Mesenchymal stem cell (in vitro differentiated cells and primary cell): ENCODE data around the gene IKZF1.

Experiments used
- DNase-seq: peaks from one replicate; pipeline ENCODE4 v3.0.0-alpha.2; 2013
- H2AFZ ChIP-seq: one replicate; pipeline ENCODE4 v1.6.1; 2013; ENCODE audit warnings: low read depth, mild to moderate bottlenecking, control low read depth, inconsistent platforms, low read length, moderate library complexity
- H2AK5ac ChIP-seq: 2 replicates; pipeline ENCODE4 v1.6.1; 2013; ENCODE audit warnings: low read length, moderate library complexity, mild to moderate bottlenecking, inconsistent platforms; ENCODE audit not compliant: severe bottlenecking
- H2BK120ac ChIP-seq: one replicate; pipeline ENCODE4 v1.6.1; 2013; ENCODE audit warnings: low read depth, mild to moderate bottlenecking, inconsistent platforms, low read length, moderate library complexity
- H2BK12ac ChIP-seq, 2 experiments: one replicate each; pipeline ENCODE4 v1.6.1; 2013; ENCODE audit warnings: inconsistent platforms in 2 of 2, low read length in 2 of 2, mild to moderate bottlenecking in 2 of 2, moderate library complexity in 2 of 2, control low read depth in 1 of 2
- H2BK15ac ChIP-seq: one replicate; pipeline ENCODE4 v1.6.1; 2013; ENCODE audit warnings: mild to moderate bottlenecking, low read depth, inconsistent platforms; ENCODE audit not compliant: poor library complexity, severe bottlenecking
- H2BK5ac ChIP-seq: 2 replicates; pipeline ENCODE4 v1.6.1; 2013; ENCODE audit warnings: low read depth, mild to moderate bottlenecking, low read length, control low read depth, inconsistent platforms; ENCODE audit not compliant: poor library complexity, severe bottlenecking
- H3K14ac ChIP-seq, 2 experiments: one replicate each; pipeline ENCODE4 v1.6.1; 2013; ENCODE audit warnings: inconsistent platforms in 2 of 2, low read length in 2 of 2, control low read depth in 1 of 2, mild to moderate bottlenecking in 1 of 2, moderate library complexity in 1 of 2
- H3K18ac ChIP-seq, 2 experiments: one replicate each; pipeline ENCODE4 v1.6.1; 2013; ENCODE audit warnings: inconsistent platforms in 2 of 2, low read length in 2 of 2, control low read depth in 1 of 2, low read depth in 1 of 2, mild to moderate bottlenecking in 1 of 2
- H3K23ac ChIP-seq, 2 experiments: one replicate each; pipeline ENCODE4 v1.6.1; 2013; ENCODE audit warnings: inconsistent platforms in 2 of 2, low read length in 2 of 2, mild to moderate bottlenecking in 2 of 2, moderate library complexity in 2 of 2, control low read depth in 1 of 2
- H3K27ac ChIP-seq: 2 replicates; pipeline ENCODE4 v1.5.1; 2013; ENCODE audit warnings: mild to moderate bottlenecking, moderate library complexity, low read length, control low read depth, inconsistent platforms; ENCODE audit not compliant: poor library complexity, severe bottlenecking
- H3K27me3 ChIP-seq, 2 experiments: 2 replicates each; pipeline versions ENCODE4 v1.6.1 to v1.7.0; 2013; ENCODE audit warnings: low read length in 2 of 2, mild to moderate bottlenecking in 2 of 2, moderate library complexity in 2 of 2, control low read depth in 1 of 2, inconsistent platforms in 1 of 2; ENCODE audit not compliant: control insufficient read depth in 1 of 2, insufficient read depth in 1 of 2
- H3K36me3 ChIP-seq, 2 experiments: 2 replicates each; pipeline versions ENCODE4 v1.6.1 to v1.7.0; 2013; ENCODE audit warnings: low read length in 2 of 2, control low read depth in 1 of 2, inconsistent platforms in 1 of 2, low read depth in 1 of 2, mild to moderate bottlenecking in 1 of 2; ENCODE audit not compliant: insufficient read depth in 2 of 2, control insufficient read depth in 1 of 2
- H3K4ac ChIP-seq, 2 experiments: one replicate each; pipeline ENCODE4 v1.6.1; 2013; ENCODE audit warnings: inconsistent platforms in 2 of 2, low read length in 2 of 2, mild to moderate bottlenecking in 2 of 2, moderate library complexity in 2 of 2, control low read depth in 1 of 2, low read depth in 1 of 2
- H3K4me1 ChIP-seq: 2 replicates; pipeline ENCODE4 v1.6.1; 2013; ENCODE audit warnings: low read depth, low read length, control low read depth; ENCODE audit not compliant: control insufficient read depth, insufficient read depth
- H3K4me2 ChIP-seq: 2 replicates; pipeline ENCODE4 v1.6.1; 2013; ENCODE audit warnings: low read length, mild to moderate bottlenecking, inconsistent platforms; ENCODE audit not compliant: poor library complexity, severe bottlenecking
- H3K4me3 ChIP-seq, 2 experiments: 2 replicates each; pipeline versions ENCODE4 v1.5.1 to v1.7.0; 2013; ENCODE audit warnings: low read length in 2 of 2, mild to moderate bottlenecking in 2 of 2, control low read depth in 1 of 2, low read depth in 1 of 2; ENCODE audit not compliant: insufficient read depth in 1 of 2
- H3K79me1 ChIP-seq: replicated peaks from 2 replicates; pipeline ENCODE4 v1.6.1; 2013; ENCODE audit warnings: mild to moderate bottlenecking, control low read depth, low read length, inconsistent platforms; ENCODE audit not compliant: poor library complexity, severe bottlenecking
- H3K9ac ChIP-seq: 2 replicates; pipeline ENCODE4 v1.7.0; 2013; ENCODE audit warnings: mild to moderate bottlenecking, low read length, moderate library complexity
- H3K9me3 ChIP-seq: 2 replicates; pipeline ENCODE4 v1.7.0; 2013; ENCODE audit warnings: mild to moderate bottlenecking, low read length; ENCODE audit not compliant: control insufficient read depth
- H4K8ac ChIP-seq: one replicate; pipeline ENCODE4 v1.6.1; 2013; ENCODE audit warnings: inconsistent platforms, mild to moderate bottlenecking, low read length, moderate library complexity
- H4K91ac ChIP-seq: one replicate; pipeline ENCODE4 v1.6.1; 2013; ENCODE audit warnings: mild to moderate bottlenecking, low read length, inconsistent platforms
- WGBS: methylation state at CpG from one replicate; pipeline ENCODE4 v1.1.7; 2013; ENCODE audit warnings: mixed read lengths; 5-methylcytosine and 5-hydroxymethylcytosine counted together

Gene IKZF1

DNA sequence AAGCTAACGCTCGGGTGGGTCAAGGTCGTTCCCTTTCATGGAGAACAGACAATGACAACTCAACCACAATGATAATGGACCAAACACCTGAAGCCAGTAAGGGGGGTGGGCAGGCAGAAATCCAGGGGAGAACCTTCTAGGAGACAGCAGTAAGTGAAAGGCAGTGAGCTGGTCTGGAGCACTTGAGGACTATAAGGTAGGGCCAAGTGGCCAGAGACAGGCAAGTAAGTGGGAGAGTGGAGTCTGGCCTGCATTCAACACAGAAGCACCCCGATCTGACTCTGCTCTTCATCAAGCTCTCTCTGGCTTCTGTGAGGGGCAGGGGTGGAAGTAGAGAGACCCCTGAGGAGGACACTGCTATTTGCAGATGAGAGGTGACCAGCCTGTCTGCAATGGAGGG, 7.7 kb upstream of the IKZF1 start:
- no peak overlapping the region for H2AFZ ChIP-seq
- no peak overlapping the region for H2BK120ac ChIP-seq
- H2BK5ac ChIP-seq, result no peak overlapping the region
- H3K27me3 ChIP-seq, result peaks cover 21 to 22% of the 10 kb centered on the region in 2 experiments
- no peaks in the 10 kb centered on the region for H3K79me1 ChIP-seq
- no peak overlapping the region for H3K23ac ChIP-seq
- no peak overlapping the region for H3K9ac ChIP-seq
- H3K14ac ChIP-seq, result no peak overlapping the region
- 88% methylated on average over 4 of the region's 4 CpGs for WGBS
- H3K36me3 ChIP-seq, result no peaks in the 10 kb centered on the region
- H2BK15ac ChIP-seq, result no peak overlapping the region
- DNase-seq, result no peak
- H4K91ac ChIP-seq, result no peak overlapping the region
- H3K4me3 ChIP-seq, result no peak overlapping the region
- H3K4me1 ChIP-seq, result no peaks in the 10 kb centered on the region
- no peak overlapping the region for H3K4ac ChIP-seq
- H3K27ac ChIP-seq, result no peak overlapping the region
- H3K9me3 ChIP-seq, result no peaks in the 10 kb centered on the region
- H4K8ac ChIP-seq, result no peak overlapping the region
- no peak overlapping the region for H3K4me2 ChIP-seq
- H2BK12ac ChIP-seq, result no peak overlapping the region
- no peak overlapping the region for H2AK5ac ChIP-seq
- H3K18ac ChIP-seq, result no peak overlapping the region

GRCh38 chr7:50298811-50299562, 5.5 kb upstream of the IKZF1 start:
- H3K9ac ChIP-seq, result no peak overlapping the region
- DNase-seq, result no peak

DNA sequence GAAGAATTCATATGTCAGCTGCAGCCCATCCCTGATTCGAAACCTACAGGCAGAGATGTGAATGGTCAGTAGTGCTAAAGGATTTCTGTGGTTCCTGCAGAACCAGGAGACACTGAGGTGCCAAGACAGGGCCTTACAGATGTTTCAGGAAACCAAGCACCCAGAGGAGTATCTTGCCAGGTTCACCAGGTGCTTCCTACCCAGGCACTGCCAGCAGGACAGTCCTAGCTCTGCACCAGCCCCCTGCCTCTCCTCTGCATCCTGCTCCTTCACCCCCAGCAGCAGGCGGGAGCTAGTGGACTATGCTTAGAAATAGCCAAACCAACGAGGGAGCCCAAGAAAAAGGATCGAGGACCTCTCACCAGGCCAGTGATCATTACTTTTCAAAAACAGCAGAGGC, 4.2 kb upstream of the IKZF1 start:
- H3K79me1 ChIP-seq, result no peaks in the 10 kb centered on the region
- no peak overlapping the region for H3K9ac ChIP-seq
- no peak overlapping the region for H3K23ac ChIP-seq
- no peak overlapping the region for H3K4me2 ChIP-seq
- H2AFZ ChIP-seq, result no peak overlapping the region
- no peak overlapping the region for H2BK5ac ChIP-seq
- H3K27me3 ChIP-seq, result peaks cover 46 to 49% of the 10 kb centered on the region in 2 experiments
- H3K14ac ChIP-seq, result no peak overlapping the region
- no peak overlapping the region for H3K18ac ChIP-seq
- no peak overlapping the region for H3K27ac ChIP-seq
- H4K91ac ChIP-seq, result no peak overlapping the region
- H3K9me3 ChIP-seq, result no peaks in the 10 kb centered on the region
- H2BK15ac ChIP-seq, result no peak overlapping the region
- H2BK12ac ChIP-seq, result no peak overlapping the region
- 79% methylated on average over 4 of the region's 4 CpGs for WGBS
- no peak for DNase-seq
- H3K4ac ChIP-seq, result no peak overlapping the region
- H3K36me3 ChIP-seq, result no peaks in the 10 kb centered on the region
- no peak overlapping the region for H2BK120ac ChIP-seq
- H3K4me1 ChIP-seq, result peaks cover 14% of the 10 kb centered on the region
- H4K8ac ChIP-seq, result no peak overlapping the region
- no peak overlapping the region for H2AK5ac ChIP-seq
- H3K4me3 ChIP-seq, result no peak overlapping the region

More at GRCh38 chr7:50298811-50299562, 5.5 kb upstream of the IKZF1 start:
- no peak overlapping the region for H2AK5ac ChIP-seq
- no peak overlapping the region for H2BK15ac ChIP-seq
- no peak overlapping the region for H3K4ac ChIP-seq
- H3K27ac ChIP-seq, result no peak overlapping the region
- H4K91ac ChIP-seq, result no peak overlapping the region
- H3K14ac ChIP-seq, result no peak overlapping the region
- no peak overlapping the region for H2BK12ac ChIP-seq
- WGBS, result 76% methylated on average over 7 of the region's 8 CpGs
- H3K27me3 ChIP-seq, result peaks cover 39 to 40% of the 10 kb centered on the region in 2 experiments
- H3K79me1 ChIP-seq, result no peaks in the 10 kb centered on the region
- no peak overlapping the region for H2AFZ ChIP-seq
- no peak overlapping the region for H3K18ac ChIP-seq
- H4K8ac ChIP-seq, result no peak overlapping the region
- H3K36me3 ChIP-seq, result no peaks in the 10 kb centered on the region
- peaks cover 5% of the 10 kb centered on the region for H3K4me1 ChIP-seq
- H3K4me2 ChIP-seq, result no peak overlapping the region
- no peak overlapping the region for H2BK120ac ChIP-seq
- H3K9me3 ChIP-seq, result no peaks in the 10 kb centered on the region
- H3K23ac ChIP-seq, result no peak overlapping the region
- no peak overlapping the region for H2BK5ac ChIP-seq
- H3K4me3 ChIP-seq, result no peak overlapping the region

DNA sequence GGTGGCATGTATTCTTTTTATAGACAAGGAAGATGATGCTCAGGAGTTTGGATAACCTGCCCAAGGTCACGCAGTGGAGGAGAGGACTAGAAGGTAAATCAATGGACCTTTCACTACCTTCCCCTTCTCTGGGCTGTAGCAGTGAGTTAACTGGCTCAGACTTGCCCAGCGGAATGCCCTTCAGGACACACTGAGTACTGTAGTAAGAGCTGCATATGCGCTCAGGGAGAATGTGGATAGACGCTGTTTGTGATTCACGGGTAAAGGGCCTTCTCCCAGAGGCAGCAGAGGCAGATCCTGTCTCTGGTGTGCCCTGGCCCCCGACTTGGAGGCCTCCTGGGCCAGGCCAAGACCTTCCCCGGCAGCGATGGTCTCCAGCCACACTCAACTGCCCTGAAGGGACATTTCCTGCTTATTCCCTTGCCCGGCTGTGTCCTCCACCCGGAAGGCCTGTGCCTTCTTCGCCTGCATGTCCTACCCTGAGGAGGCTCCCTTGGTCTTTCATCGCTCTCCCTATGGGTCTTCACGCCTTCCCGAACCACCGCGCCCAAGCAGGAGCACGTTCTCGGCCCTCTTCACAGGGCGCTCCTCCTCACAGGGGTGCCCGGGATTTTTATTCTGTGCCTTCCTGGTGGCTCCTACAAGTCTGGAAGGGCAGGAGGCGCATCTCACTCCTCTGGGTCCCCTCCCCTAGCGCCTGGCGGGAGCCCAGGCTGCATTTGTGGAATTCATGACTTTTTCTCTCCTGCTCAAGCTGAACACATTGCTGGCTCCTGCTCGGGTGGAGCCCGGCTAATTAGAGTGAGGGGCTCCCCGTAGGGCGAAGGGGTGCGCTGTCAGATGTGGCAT, 1.8 kb upstream of the IKZF1 start:
- H3K27me3 ChIP-seq, result peaks cover 62 to 63% of the 10 kb centered on the region in 2 experiments
- H3K4me3 ChIP-seq, result no peak overlapping the region
- no peak overlapping the region for H3K14ac ChIP-seq
- H3K36me3 ChIP-seq, result no peaks in the 10 kb centered on the region
- no peak overlapping the region for H4K8ac ChIP-seq
- no peak overlapping the region for H3K23ac ChIP-seq
- no peaks in the 10 kb centered on the region for H3K79me1 ChIP-seq
- no peak overlapping the region for H2AFZ ChIP-seq
- H3K27ac ChIP-seq, result no peak overlapping the region
- DNase-seq, result no peak
- H3K4ac ChIP-seq, result no peak overlapping the region
- 77% methylated on average over 28 of the region's 28 CpGs for WGBS
- no peak overlapping the region for H3K4me2 ChIP-seq
- H3K9ac ChIP-seq, result no peak overlapping the region
- peaks cover 14% of the 10 kb centered on the region for H3K4me1 ChIP-seq
- H3K9me3 ChIP-seq, result no peaks in the 10 kb centered on the region
- no peak overlapping the region for H2BK5ac ChIP-seq
- H2BK120ac ChIP-seq, result no peak overlapping the region
- no peak overlapping the region for H2AK5ac ChIP-seq
- H4K91ac ChIP-seq, result no peak overlapping the region
- no peak overlapping the region for H2BK12ac ChIP-seq
- H2BK15ac ChIP-seq, result no peak overlapping the region
- H3K18ac ChIP-seq, result no peak overlapping the region
